GM12891 (cell line): ENCODE results near the gene FGF21.
"Not testable (repeated sequence)": the region's sequence is repeated elsewhere in the genome, so short reads cannot be mapped to it uniquely, and the experiment has no call there.

Experiments used
- DNase-seq: peaks from one replicate; pipeline ENCODE4 v3.0.0; 2011; ENCODE audit warnings: low spot score; ENCODE audit not compliant: insufficient read length
- FAIRE-seq: peaks from 2 replicates; lab custom pipeline; 2011; peaks lifted over from hg19 to GRCh38; lab: Jason Lieb, UNC
- PAX5 ChIP-seq: IDR thresholded peaks from 2 replicates; pipeline ENCODE4 v1.6.1; 2011; ENCODE audit warnings: low read length, moderate library complexity, mild to moderate bottlenecking; ENCODE audit not compliant: insufficient read depth, severe bottlenecking
- POLR2A ChIP-seq: IDR thresholded peaks from 2 replicates; pipeline ENCODE4 v1.6.1; 2011; ENCODE audit warnings: low read depth, low read length, control low read depth
- POLR2AphosphoS5 ChIP-seq: IDR thresholded peaks from 2 replicates; pipeline ENCODE4 v1.6.1; 2011; ENCODE audit warnings: low read depth, low read length, control low read depth
- POU2F2 ChIP-seq: IDR thresholded peaks from 2 replicates; pipeline ENCODE4 v1.6.1; 2011; ENCODE audit warnings: low read depth, mild to moderate bottlenecking, control low read depth, low read length, moderate library complexity
- SPI1 ChIP-seq: IDR thresholded peaks from 2 replicates; pipeline ENCODE4 v1.6.1; 2011; ENCODE audit warnings: low read depth, low read length, control low read depth
- TAF1 ChIP-seq: IDR thresholded peaks from 2 replicates; pipeline ENCODE4 v1.6.1; 2011; ENCODE audit warnings: low read depth, low read length, control low read depth

The FGF21 gene

GRCh38 chr19:48768994-48769713, 13.8 kb downstream of the FGF21 start:
- FAIRE-seq (no peak), DNase-seq (no peak)
- TF ChIP-seq POLR2AphosphoS5 (no peak), SPI1 (peak; percentile 21; the same call in 1 of the 2 replicates), POLR2A (no peak), TAF1 (no peak), PAX5 (no peak), POU2F2 (no peak)

GRCh38 chr19:48770266-48770665, 14.9 kb downstream of the FGF21 start:
- FAIRE-seq (no peak), DNase-seq (no peak)
- TF ChIP-seq PAX5 = no peak
- TF ChIP-seq POLR2A = no peak
- no peak for TF ChIP-seq POU2F2
- no peak for TF ChIP-seq SPI1
- TF ChIP-seq TAF1 = no peak

- no peak for TF ChIP-seq PAX5
- no peak for TF ChIP-seq POU2F2
- TF ChIP-seq TAF1 = no peak
- TF ChIP-seq SPI1 = no peak
- no peak for TF ChIP-seq POLR2A
- TF ChIP-seq POLR2AphosphoS5 = no peak
- no peak for FAIRE-seq
- no peak for DNase-seq
Measured at GRCh38 chr19:48770734-48771472, 15.6 kb downstream of the FGF21 start.

- FAIRE-seq (no peak), DNase-seq (no peak)
- no peak for TF ChIP-seq POU2F2
- no peak for TF ChIP-seq POLR2A
- no peak for TF ChIP-seq SPI1
- no peak for TF ChIP-seq PAX5
- no peak for TF ChIP-seq TAF1
- TF ChIP-seq POLR2AphosphoS5 = no peak
Measured at GRCh38 chr19:48772503-48772953, 17.2 kb downstream of the FGF21 start.

GRCh38 chr19:48777139-48777538, 21.8 kb downstream of the FGF21 start:
- TF ChIP-seq PAX5 (no peak), POU2F2 (no peak), POLR2AphosphoS5 (no peak), TAF1 (no peak)
- DNase-seq (no peak), FAIRE-seq (no peak)

GRCh38 chr19:48777720-48778119, 22.4 kb downstream of the FGF21 start:
- no peak for TF ChIP-seq SPI1
- no peak for TF ChIP-seq POU2F2
- TF ChIP-seq POLR2A = no peak
- no peak for TF ChIP-seq TAF1
- TF ChIP-seq PAX5 = no peak
- no peak for TF ChIP-seq POLR2AphosphoS5
- DNase-seq (no peak), FAIRE-seq (no peak)

GRCh38 chr19:48779636-48780035, 24.3 kb downstream of the FGF21 start:
- TF ChIP-seq TAF1 (no peak), PAX5 (no peak), POU2F2 (no peak), SPI1 (no peak), POLR2AphosphoS5 (no peak), POLR2A (no peak)
- DNase-seq = no peak
- no peak for FAIRE-seq

- DNase-seq (no peak), FAIRE-seq (peak; percentile 23)
- TF ChIP-seq SPI1 = peak; percentile 50
- TF ChIP-seq POLR2A = no peak
- no peak for TF ChIP-seq POU2F2
Measured at GRCh38 chr19:48780631-48781391, 25.5 kb downstream of the FGF21 start.

GRCh38 chr19:48784527-48784926, 29.2 kb downstream of the FGF21 start:
- FAIRE-seq (no peak), DNase-seq (no peak)
- no peak for TF ChIP-seq POU2F2
- TF ChIP-seq POLR2AphosphoS5 = no peak
- TF ChIP-seq POLR2A = no peak
- TF ChIP-seq TAF1 = no peak
- TF ChIP-seq SPI1 = no peak
- TF ChIP-seq PAX5 = no peak

- FAIRE-seq, DNase-seq: not testable (repeated sequence)
Measured at GRCh38 chr19:48786422-48786821, 31.1 kb downstream of the FGF21 start.

- not testable (repeated sequence) for DNase-seq, FAIRE-seq
Measured at GRCh38 chr19:48787331-48787730, 32.0 kb downstream of the FGF21 start.
